Measurements from ENCODE around the gene CNTN5. TPM values are rescaled to one million over a fixed set of nuclear protein-coding genes. Genes with fewer than 3 reads are reported as not detected.

CNTN5 gene
- total and polyA plus RNA-seq, 10 of the 15 experiments (the other 5 are each of a cell fraction or from before 2014, with no cell fraction given): 0.01 TPM; not detected in 9

DNA sequence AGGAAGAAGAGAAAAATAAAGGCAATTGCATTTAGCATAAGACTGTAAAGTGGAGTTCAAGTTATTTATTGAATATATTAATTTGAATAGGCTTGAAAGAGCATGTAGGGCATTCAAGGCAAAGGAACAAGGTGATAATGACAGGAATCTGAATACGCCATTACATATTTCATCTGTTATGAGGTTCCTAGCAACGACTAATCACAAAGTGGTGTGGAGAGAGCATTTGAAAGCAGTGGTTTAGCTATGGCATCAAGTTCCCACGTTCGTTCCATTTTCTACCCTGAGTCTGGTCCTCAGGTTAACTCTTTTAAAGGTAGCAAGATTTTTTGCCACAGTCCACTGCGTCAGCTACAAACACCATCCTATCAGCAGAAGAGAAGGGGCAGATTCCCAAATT, 59.4 kb downstream of the CNTN5 start (continued):
- TF ChIP-seq BHLHE40 (IDR thresholded peaks at IDR 0.05; ENCODE audit: borderline replicate concordance in 1 of 2, low read depth in 2 of 2, low read length in 1 of 2) (no peak), ZNF687 (IDR thresholded peaks at IDR 0.05) (no peak), CEBPB (IDR thresholded peaks at IDR 0.05; ENCODE audit: borderline replicate concordance in 1 of 2, low read depth in 2 of 2, low read length in 2 of 2) (no peak), ATF3 (IDR thresholded peaks at IDR 0.05; ENCODE audit: borderline replicate concordance, extremely low read depth, low read depth, low read length) (no peak)

- WGBS (ENCODE audit: insufficient coverage, insufficient replicate concordance, low lambda C conversion rate, missing lambda C conversion rate): 15% methylated on average over 6 of the region's 6 CpGs
- Histone ChIP-seq H3K9ac (ENCODE audit: control insufficient read depth, insufficient read depth, low read length) (no peak overlapping the region), H3K4me2 (ENCODE audit: control insufficient read depth, insufficient read depth) (no peak overlapping the region), H4K20me1 (ENCODE audit: control insufficient read depth, insufficient read depth) (no peaks in the 10 kb centered on the region), H3K4me3 (no peak overlapping the region), H2AFZ (ENCODE audit: control insufficient read depth, low read depth, low read length) (no peak overlapping the region), H3K9me3 (replicated peaks; ENCODE audit: control insufficient read depth, insufficient read depth, low read length) (no peaks in the 10 kb centered on the region; the same call in 2 of the 3 replicates), H3K27me3 (replicated peaks in 1 of 2; ENCODE audit: control insufficient read depth in 2 of 2, insufficient read depth in 2 of 2, low read length in 1 of 2) (no peaks in the 10 kb centered on the region), H3K27ac (ENCODE audit: control insufficient read depth, insufficient read depth) (no peak overlapping the region), H3K79me2 (ENCODE audit: control insufficient read depth, insufficient read depth, low read length) (no peaks in the 10 kb centered on the region), H3K4me1 (ENCODE audit: control insufficient read depth, insufficient read depth, low read length) (no peaks in the 10 kb centered on the region), H3K36me3 (ENCODE audit: control insufficient read depth in 2 of 2, insufficient read depth in 2 of 2, low read length in 1 of 2) (no peaks in the 10 kb centered on the region)
- no peak; the same call in 2 of the 3 replicates for ATAC-seq
- intact Hi-C loops (cut with micrococcal nuclease; ENCODE audit: unreplicated experiment) (no loop called here), in situ Hi-C loops (cut with MboI) (no loop called here)
- RAD21 ChIA-PET (ENCODE audit: unreplicated experiment): no interaction called here
- no TSS peak for BruUV-seq (replicated peaks)
- CTCF ChIA-PET: no interaction called here
- POLR2A ChIA-PET: interaction anchor here (0.7 kb wide), 1 partner anchor 41 kb away, joined by 3 read pairs; no protein-coding TSS in a partner anchor
- DNase-seq (ENCODE audit: low read depth, low spot score): no peak
- FAIRE-seq: no peak
- SMC1A ChIA-PET (ENCODE audit: uncharacterized antibody, unreplicated experiment): no interaction called here
- no peak for TF ChIP-seq HDGF (IDR thresholded peaks at IDR 0.05)
- no peak for TF ChIP-seq ZBED1 (IDR thresholded peaks at IDR 0.05; ENCODE audit: borderline replicate concordance)
- no peak for TF ChIP-seq ATF7 (IDR thresholded peaks at IDR 0.05; ENCODE audit: low read depth)
- TF ChIP-seq, protein P1, sequence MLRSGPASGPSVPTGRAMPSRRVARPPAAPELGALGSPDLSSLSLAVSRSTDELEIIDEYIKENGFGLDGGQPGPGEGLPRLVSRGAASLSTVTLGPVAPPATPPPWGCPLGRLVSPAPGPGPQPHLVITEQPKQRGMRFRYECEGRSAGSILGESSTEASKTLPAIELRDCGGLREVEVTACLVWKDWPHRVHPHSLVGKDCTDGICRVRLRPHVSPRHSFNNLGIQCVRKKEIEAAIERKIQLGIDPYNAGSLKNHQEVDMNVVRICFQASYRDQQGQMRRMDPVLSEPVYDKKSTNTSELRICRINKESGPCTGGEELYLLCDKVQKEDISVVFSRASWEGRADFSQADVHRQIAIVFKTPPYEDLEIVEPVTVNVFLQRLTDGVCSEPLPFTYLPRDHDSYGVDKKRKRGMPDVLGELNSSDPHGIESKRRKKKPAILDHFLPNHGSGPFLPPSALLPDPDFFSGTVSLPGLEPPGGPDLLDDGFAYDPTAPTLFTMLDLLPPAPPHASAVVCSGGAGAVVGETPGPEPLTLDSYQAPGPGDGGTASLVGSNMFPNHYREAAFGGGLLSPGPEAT (IDR thresholded peaks at IDR 0.05; ENCODE audit: low read depth): no peak
- TF ChIP-seq ZNF217 (IDR thresholded peaks at IDR 0.05): no peak
- TF ChIP-seq CBX5 (IDR thresholded peaks at IDR 0.05; ENCODE audit: low read depth): no peak
- TF ChIP-seq STAT3 (IDR thresholded peaks at IDR 0.05; ENCODE audit: low read depth, low read length): no peak
- TF ChIP-seq KLF5 (IDR thresholded peaks at IDR 0.05; ENCODE audit: partially characterized antibody): no peak
- no peak for TF ChIP-seq TCF3 (IDR thresholded peaks at IDR 0.05; ENCODE audit: borderline replicate concordance, insufficient read depth, low read depth, low read length)
- no peak for TF ChIP-seq TARDBP (IDR thresholded peaks at IDR 0.05; ENCODE audit: borderline replicate concordance)
- no peak for TF ChIP-seq E4F1 (IDR thresholded peaks at IDR 0.05; ENCODE audit: borderline replicate concordance, partially characterized antibody)
Measured at GRCh38 chr11:99098258-99098657, 77.5 kb downstream of the CNTN5 start.
